T-helper 1 cell (primary cell): Measurements from ENCODE around the gene ENTPD6.
A peak's percentile ranks its signal among the peaks of the same experiment; 100 is the strongest.

Experiments used
- DNase-seq, 5 donors: peaks; one replicate each; pipeline ENCODE4 v3.0.0-alpha.2; 2012 to 2020

The ENTPD6 gene

DNA sequence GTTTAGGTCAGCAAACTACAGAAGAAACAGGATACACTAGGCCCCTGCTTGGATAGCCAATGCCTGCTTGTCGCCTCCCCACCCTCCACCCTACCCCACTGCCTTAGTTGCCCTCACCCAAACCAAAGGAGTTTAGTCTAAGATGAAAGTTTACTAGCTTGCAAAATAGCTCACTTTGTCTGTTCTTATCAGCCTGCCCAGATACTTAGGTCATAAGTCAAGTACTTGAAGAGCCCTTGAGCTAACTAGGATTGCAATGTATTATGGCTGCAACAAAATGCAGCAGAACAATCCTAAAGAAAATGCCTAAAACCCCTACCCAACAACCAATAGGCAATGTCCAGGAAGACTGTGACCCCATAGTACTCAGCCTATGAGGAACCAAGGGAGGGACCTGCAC lies 7.3 kb upstream of the ENTPD6 start:
- no peak for DNase-seq

DNA sequence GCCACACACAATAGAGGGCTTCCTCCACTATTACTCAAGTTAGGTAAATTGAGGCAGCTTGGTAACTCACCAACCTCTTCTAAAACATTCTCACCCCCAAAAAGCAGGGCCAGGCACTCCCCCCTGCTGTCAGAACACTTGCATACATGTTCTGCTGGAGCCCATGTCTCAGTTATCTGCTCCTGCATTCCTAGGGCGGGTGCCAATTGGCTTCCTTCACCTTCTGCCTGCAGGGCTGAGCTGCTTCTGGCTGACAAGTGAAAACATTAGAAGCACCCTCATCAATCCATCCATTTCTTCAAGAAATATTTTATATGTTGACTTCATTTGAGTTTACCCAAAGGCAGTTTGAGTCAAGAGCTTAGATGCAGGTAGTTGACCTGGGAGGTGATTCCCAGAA lies 4.5 kb upstream of the ENTPD6 start:
- no peak for DNase-seq

DNA sequence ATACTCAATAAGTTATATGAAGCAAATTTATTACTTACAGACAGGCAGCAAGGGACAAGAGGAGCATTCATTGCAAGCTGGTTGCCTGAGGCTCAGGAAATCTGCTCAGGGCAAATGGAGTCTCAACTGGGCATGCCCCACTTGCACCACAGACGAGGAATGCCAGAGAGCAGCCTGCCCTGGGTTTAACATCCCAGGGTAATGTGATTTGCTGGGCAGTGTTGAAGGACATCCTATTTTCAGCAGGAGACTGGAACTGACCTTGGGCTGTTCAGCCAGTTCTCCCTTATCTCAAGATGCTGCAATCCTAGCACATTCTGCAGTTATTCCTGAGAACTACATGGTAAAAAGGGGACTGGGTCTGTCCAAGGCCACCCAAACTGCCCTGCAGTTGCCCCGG lies 3.8 kb upstream of the ENTPD6 start:
- no peak for DNase-seq

DNA sequence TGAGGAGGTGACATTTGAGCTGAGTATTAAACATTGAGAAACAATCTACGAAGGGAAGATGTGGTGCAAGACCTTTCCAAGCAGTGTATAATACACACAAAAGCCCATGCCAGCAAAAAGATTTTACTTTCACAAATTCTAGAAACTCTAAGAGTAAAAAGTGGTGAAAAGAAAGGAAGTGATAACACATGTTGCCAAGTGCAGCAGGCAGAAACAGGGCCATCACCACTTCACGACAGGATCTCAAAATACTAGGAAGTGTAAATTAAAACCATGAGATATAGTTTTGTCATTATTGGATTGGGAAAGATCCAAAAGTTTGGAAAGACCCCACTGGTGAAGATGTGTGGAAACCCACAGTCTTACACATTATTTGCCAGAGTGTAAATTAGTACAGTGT lies 1.7 kb upstream of the ENTPD6 start:
- DNase-seq: no peak

DNA sequence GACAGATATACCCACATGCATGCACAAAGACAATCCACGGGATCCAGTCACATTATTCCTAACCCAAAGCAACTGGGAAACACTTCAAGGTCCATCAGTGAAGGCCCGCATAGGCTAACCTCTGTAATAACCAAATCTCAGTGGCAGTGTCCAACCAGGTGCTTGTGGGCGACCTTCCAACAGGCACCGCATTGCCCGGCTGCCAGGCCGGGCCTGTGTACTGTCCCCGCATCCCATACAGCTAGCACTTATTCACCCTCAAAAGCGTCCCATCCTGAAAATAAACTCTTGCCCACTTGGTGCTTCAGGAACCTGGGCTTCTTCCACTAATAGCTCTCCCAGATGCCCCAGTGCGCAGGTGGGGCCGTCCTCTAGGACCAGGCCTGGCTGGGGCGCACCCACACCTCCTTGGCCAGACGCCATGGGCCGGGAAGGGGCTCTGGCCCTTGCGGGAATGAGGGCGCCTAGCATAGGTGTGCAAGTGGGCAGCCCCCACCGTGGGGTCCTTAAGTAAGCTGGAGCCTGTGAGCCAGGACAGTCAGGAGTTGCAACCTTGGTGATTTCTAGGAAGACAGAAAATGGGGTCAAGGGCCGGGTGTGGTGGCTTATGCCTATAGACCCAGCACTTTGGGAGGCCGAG lies 1.1 kb upstream of the ENTPD6 start:
- no peak for DNase-seq

DNA sequence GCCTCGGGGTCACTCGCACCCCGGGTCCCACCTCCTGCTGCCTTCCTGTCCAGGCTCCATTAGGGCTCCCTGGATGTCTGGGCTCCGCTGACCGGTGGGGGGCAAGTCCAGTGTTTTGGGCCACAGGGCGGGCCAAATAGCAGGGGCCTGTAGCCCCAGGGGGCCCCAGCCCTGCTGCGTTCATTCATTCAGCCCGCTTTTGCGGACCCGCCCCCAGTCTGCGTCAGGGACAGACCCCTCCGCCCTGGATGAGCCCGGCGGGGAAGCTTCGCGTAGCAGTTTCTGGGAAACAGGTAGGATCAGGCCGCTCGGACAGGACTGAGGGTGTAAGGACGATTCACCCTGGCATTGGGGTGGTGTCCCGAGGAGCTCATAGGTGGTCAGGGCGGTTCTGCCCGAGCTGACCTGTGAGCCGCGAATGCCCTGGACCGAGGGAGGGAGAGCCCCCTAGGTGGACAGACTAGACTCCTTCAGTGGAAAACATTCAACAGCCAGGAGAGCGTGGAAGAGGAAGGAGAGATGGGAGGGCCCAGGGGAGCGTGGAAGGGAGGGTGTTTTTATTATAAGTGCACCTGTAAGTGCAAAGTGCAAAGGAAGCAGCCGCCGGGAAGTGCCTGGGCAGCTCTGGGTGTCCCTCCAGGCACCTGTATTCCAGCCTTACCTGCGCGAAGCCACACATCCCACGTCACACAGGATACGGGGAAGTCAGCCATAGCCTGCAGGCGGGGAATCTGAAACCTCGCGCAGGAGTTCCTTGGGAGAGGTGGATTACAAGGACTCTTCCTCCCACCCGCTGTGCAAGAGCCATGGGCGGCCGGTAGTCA lies 662 bp downstream of the ENTPD6 start:
- DNase-seq: peak in 2 of 5 donors; percentile 11 to 29

DNA sequence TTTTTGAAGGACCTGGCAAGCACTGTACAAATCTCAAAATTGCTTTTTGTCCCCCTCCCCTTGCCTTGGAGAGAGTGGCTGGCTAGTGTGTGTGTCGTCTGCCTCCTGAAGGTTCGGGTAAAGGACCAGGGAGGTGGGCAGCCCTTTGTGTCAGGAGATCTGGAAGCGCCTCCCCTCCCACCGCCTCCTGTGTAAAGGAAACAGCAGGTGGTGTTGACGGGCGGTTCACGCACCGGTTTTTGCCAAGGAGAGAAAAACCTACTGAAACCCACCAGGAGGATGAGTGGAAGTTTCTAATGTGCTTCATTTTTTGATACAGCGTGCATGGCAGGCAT lies 1.2 kb downstream of the ENTPD6 start:
- no peak for DNase-seq

DNA sequence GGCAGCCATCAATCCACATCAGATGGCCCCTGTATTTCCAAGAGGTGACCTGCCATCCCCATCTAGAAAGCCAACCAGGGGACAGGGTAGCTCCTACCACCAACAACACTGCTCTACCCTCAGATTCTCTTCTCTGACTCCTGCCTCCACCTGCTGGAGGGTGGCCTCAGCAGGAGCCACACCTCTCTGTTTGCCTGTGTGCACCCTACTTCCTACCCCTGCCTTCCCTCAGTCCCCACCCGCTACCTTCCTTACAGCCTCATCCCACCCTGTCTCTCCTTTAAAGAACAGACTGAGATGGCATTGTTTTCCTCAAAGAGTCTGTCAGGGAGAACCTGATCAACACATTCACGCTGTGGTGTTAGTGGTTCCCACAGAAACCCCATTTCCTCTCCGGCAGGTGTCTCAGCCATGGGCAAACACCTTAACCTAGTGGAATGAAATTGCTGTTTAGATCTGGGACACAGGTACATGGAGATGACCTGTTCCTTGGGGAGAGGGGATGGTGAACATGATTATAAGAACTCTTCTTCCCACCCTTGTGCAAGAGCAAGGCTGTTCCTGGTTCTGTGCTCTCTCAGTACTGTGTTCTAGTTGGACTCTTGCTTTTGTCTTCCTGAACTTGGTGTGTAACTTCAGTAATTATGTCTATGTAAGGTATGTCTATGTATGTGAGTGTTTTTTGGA lies 1.8 kb downstream of the ENTPD6 start:
- DNase-seq: peak in 1 of 5 donors; percentile 15

DNA sequence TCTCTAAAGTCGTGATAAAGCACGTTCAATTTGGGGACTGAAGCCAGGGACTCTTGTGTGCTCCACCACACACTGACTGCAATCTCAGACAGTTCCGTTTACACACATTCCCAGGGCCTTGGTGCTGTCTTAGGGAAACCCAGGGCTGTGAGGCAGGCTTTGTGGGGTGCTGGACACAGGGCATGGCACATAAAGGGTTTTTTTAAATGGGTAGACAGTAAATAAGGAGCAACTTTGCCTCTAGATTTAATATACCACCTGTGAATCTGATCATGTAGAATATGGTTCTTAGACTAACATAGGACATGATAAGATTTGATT lies 2.3 kb downstream of the ENTPD6 start:
- DNase-seq: no peak

DNA sequence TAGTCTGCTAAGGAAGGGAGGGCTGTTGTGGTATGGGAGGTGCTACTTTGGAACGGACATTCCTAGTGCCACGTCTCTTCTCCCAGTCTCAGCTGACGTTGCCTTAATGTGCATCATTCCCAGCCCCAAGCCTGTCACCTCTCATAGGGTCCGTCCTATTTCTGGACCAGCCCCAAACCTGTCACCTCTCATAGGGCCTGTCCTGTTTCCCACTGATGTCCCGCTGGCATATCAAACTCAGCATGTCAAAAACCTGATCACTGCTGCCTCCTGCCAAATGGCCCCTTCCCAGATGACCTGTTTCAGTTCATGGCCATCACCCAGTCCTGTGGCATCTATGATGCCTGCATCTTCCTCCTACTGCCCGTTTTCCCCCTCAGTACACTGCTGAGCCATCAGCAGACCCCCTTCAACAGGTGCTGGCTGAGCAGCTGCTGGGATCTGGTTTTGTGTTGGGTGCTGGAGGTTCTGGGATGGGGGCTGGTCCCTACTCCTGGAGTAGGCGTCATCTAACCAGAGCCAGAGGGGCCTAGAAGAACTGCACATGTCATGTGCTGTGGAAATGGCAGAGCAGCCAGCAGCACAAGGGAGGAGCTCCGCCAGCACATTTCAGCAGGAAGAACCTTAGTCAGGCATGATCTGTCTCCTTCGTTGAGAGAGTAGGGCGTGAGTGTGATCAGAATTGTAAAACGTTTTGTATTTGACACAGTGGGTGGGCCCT lies 3.3 kb downstream of the ENTPD6 start:
- no peak for DNase-seq

DNA sequence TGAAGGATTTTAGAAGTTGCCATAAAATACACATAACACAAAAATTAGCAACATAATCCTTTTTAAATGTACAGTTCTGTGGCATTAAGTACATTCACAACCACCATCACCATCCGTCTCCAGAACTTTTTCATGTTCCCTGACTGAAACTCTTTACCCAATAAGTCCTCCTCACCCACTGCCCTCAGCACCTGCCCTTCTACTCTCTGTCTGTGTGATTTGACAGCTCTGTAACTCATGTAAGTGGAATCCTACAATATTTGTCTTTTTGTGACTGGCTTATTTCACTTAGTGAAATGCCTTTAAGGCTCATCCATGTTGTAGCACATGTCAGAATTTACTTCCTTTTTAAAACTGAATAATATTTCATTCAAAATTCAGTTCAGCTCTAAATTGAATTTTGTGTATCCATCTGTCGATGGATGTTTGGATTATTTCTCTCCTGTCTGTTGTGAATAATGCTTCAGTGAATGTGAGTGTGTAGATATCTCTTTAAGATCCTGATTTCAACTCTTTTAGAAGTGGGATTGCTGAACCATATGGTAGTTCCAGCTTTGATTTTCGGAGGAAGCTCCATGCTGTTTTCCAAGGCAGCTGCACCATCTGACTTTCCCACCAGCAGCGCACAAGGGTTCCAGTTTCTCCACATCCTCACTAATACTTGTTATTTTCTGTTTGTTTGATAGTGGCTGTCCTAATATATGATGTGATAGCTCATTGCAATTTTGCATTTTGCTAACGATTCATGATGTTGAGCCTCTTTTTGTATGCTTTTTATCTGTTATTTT lies 4.2 kb downstream of the ENTPD6 start:
- no peak for DNase-seq

DNA sequence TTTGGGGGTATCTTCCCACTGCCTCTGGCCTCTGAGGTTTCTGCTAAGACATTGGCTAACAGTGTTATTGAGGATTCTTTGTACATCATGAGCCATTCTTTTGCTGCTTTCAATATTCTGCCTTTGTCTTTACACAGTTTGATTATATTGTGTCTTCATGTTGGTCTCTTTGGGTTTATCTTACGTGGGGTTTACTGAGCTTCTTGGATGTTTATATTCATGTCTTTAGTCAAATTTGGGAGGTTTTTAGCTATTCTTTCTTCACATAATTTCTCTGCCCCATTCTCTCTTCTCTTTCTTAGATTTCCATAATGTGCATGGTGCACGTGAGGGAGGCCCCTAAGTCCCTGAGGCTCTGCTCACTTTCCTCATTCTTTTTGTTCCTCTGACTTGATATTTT lies 7.6 kb downstream of the ENTPD6 start:
- no peak for DNase-seq

DNA sequence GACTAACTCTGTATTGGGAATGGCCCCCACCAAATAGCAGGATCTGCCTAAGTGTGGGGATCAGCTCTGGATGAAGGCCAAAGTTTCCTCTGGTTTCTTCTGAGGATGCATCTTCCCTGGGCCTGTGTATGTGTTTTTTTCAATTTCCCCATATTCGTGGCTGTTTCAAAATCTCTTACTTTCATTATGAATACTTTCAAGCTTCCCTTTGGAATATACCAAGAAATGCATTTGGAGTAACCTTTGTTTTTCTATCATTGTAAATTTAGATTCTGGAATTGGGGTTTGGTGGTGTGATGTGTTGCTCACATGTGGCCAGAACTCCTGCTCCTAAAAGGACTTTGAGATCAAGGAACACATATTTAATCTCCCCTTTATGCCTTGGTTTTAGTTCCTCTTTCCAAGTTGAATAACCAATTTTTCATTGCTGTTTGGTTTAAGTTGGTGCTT lies 8.4 kb downstream of the ENTPD6 start:
- no peak for DNase-seq

DNA sequence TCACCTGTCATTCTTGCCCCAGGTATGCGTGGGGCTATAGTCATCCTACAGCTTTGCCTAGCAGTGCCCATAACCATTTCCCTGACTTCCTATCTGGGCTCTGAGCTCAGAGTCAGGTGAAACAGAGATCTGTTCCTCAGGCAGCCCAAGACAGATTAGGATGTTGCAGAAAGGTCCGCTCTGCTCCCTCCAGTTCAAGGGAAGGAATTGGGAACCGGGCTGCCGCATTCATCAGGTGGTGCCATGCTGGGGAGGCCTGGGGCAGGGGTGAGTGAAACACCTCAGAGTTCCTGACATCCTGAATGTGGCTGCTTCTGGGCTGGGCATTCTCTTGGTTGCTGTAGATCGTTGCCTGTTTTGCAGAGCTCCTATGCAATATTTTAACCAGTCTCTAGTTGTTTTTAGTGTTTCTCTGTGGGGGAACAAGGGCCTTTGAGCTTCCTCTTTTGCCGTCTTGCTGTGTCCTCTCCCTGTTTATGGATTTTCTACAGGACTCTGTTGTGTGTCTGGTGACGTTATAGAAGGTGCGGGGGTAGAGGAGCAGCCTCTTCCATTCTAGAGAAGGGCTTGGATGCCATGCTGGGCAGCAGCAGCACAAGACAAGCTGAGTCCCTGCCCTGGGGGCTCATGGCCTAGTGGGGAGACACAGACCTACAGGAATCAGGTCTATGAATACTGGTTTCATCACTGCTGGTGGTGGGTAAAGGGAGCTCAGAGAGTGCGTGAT lies 9.2 kb downstream of the ENTPD6 start:
- DNase-seq: no peak

DNA sequence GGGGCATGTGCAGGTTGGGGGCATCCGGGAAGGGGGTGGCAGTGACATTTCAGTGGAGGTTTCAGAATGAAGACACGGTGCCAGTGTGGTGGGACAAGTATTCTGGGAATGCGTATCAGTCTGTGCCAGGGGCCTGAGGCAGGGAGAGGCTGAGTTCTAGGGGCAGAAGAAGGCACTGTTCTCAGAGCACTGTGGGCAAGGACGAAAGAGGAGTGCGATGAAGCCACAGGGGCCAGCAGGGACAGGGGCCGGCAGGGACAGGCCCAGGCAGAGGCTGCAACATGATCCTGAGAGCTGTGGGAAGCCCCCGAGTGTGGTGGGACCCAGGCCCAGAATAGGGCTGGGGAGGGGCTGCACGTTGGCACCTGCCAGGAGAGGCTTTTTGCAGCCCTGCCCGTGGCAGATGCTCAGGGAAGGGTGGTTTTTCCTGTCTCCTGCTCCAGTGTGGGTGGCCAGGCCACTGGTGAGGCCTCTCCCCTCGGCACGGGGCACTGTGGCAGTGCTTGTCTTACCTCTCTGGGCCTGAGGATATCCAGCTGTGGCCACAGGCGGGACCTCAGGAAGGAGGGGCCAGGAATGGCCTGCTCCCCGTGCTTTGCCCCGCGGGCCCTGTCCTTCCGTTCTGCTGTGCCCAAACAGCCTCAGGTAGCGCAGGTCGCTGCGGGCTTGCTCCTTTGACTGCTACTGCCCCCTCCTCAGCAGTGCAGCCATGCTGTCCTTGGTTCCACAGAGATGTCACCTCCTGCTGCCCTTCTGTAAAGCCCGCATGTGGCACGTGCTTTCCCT lies 10.0 kb downstream of the ENTPD6 start:
- no peak for DNase-seq

DNA sequence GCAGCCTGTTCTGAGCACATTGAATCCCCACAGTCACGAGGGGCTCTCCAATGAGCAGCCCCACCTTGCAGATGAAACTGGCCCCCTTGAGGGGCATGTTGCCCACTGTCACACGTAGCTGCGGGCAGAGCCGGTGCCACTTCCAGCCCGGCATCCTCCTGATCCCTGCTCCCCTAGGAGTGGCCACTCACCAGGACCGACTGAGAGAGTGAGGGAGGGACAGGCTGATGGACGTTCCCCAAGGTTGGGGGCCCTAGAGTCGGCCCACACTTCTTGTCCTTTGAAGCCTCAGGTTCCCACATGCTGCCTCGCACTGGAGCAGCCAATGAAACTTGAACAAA lies 10.5 kb downstream of the ENTPD6 start:
- DNase-seq: no peak

DNA sequence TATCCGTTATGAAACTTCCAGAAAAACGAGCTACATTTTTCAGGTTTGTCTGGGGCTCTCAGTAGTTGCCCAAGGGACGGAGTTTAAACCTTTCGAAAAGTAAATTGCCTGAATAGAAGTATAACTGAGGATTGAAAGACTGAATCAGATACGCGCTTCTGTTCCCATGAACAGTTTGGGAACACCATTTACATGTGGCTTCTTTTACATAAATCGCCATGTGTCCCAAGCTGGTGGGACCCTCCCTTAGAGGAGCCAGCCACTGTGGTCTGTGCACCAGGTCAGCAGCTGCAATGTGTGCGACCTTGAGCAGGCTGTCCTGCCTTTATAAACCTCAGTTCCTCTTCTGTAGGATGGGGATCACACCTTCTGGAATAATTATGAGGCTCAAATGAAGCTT lies 11.0 kb downstream of the ENTPD6 start:
- DNase-seq: no peak

DNA sequence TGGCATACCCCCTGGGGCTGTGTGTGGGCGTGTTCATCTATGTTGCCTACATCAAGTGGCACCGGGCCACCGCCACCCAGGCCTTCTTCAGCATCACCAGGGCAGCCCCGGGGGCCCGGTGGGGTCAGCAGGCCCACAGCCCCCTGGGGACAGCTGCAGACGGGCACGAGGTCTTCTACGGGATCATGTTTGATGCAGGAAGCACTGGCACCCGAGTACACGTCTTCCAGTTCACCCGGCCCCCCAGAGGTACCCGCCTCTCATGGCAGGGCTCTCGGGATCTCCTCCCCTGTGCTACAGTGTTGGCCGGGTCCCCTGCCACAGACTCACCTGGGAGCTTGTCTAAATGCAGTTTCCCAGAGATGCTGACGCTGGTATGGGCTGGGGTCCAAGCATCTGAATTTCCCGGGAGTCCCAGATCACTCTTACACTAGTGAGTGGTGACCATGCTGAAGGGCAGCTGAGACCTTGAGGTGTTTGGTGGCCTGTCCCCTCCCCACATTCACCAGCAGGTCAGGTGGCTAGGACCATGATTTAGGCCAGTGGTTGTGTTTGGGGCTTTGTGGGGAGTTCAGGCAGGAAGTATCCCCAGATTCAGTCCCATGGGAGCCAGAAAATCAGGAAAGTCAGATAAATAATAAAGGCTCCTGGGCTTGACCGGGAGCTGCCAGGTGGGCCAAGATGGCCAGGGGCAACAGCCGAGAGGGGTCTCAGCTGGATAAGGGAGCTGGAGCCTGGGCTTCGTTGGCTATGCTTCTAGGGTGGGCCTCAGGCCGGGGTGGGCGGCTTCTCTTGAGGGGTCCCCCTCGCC lies 11.8 kb downstream of the ENTPD6 start:
- DNase-seq: no peak

DNA sequence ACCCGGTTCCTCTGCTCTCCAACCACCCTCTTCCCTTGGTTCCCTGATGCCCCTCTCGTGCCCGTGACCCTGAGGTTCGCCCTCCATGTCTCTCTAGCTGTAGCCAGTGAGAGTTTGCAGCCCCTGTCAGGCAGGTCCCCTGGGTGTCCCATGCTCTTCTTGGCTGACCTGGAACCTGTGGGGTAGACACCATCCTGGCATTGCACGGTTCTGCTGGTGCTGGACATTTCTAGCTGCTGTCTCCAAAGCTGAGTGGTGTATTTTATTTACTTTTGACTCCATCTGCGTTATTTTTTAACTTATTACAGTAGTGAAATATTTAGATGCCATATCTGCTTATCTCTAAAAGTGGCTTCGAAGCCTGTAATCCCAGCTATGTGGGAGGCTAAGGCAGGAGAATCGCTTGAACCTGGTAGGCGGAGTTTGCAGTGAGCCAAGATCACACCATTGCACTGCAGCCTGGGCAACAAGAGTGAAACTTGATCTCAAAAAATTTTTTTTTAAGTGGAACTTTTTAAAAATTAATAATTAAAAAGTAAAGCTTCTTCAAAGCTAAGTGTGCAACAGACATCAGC lies 12.5 kb downstream of the ENTPD6 start:
- DNase-seq: no peak

DNA sequence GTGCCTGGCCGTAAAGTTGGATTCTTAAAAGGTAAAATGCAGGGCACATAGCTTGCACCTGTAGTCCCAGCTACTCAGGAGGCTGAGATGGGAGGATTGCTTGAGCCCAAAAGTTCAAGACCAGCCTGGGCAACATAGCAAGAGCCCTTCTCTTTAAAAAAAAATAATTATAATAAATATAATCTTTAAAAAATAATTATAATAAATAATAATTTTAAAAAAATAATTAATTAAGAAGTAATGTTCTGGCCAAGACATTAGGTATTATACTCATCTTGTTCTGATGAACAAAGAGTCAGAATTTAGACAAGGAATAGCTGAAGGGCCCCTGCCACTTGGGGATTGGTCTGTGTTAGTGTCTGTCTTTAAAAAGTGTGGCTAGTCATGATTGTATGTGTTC lies 13.9 kb downstream of the ENTPD6 start:
- DNase-seq: no peak
